Tibial artery (tissue), 4 donors: Measurements from ENCODE around the gene SNX24.
"Not testable (repeated sequence)": the region's sequence is repeated elsewhere in the genome, so short reads cannot be mapped to it uniquely, and the experiment has no call there.

ENCODE experiments used
- DNase-seq, 2 donors: peaks; one replicate each; pipeline ENCODE4 v3.0.0-alpha.2; 2019
- H3K27ac ChIP-seq, 2 donors: fragments of 200-600 bp; sonication (generic) in 1 of 2; 1 replicate in 1 of 2; 2 replicates in 1 of 2; pipeline ENCODE4 v1.5.1; 2018 to 2019; ENCODE audit warnings: mild to moderate bottlenecking in 1 of 2
- H3K27me3 ChIP-seq, 2 donors: fragments of 200-600 bp; sonication (generic) in 1 of 2; one replicate each; pipeline versions ENCODE4 v1.5.1 to v1.6.0; 2016 to 2019
- H3K36me3 ChIP-seq, 3 donors: fragments of 200-600 bp; sonication (generic) in 2 of 3; one replicate each; pipeline ENCODE4 v1.5.1; 2016 to 2019; ENCODE audit warnings: mild to moderate bottlenecking in 2 of 3
- H3K4me1 ChIP-seq, 4 donors: fragments of 200-600 bp; sonication (generic) in 2 of 4; 1 replicate in 3 of 4; 2 replicates in 1 of 4; pipeline ENCODE4 v1.5.1; 2016 to 2019
- H3K4me3 ChIP-seq, 2 donors: fragments of 200-600 bp; sonication (generic) in 1 of 2; 1 replicate in 1 of 2; 2 replicates in 1 of 2; pipeline ENCODE4 v1.5.1; 2018 to 2019; ENCODE audit warnings: mild to moderate bottlenecking in 2 of 2
- H3K9me3 ChIP-seq, 3 donors: fragments of 200-600 bp; sonication (generic) in 1 of 3; one replicate each; pipeline ENCODE4 v1.5.1; 2016 to 2019
- CTCF ChIP-seq, 2 experiments: fragments of 200-600 bp in 1 of 2; fragments of 450-650 bp in 1 of 2; IDR thresholded peaks; one replicate each; pipeline ENCODE4 v1.5.1; 2017 to 2019; ENCODE audit warnings: antibody characterized with exemption in 2 of 2, mild to moderate bottlenecking in 1 of 2, moderate library complexity in 1 of 2
- intact Hi-C: fragments of 100-400 bp; cut with DNase I; formaldehyde crosslinking; loops from one replicate; pipeline ENCODE4 v1.15.0; 2023; ENCODE audit warnings: low total_unique reads

Gene SNX24

GRCh38 chr5:122967625-122968024 lies 122.2 kb downstream of the SNX24 start:
- DNase-seq, result no peak
- Histone ChIP-seq H3K9me3 (no peaks in the 10 kb centered on the region), H3K36me3 (no peaks in the 10 kb centered on the region), H3K27me3 (no peaks in the 10 kb centered on the region), H3K4me1 (no peaks in the 10 kb centered on the region), H3K27ac (no peak overlapping the region), H3K4me3 (no peak overlapping the region)
- intact Hi-C loops, result no loop called here
- TF ChIP-seq CTCF (IDR thresholded peaks at IDR 0.05), result no peak

GRCh38 chr5:122968056-122968455 lies 122.6 kb downstream of the SNX24 start:
- H3K27ac ChIP-seq, H3K9me3 ChIP-seq, DNase-seq, H3K27me3 ChIP-seq, H3K4me3 ChIP-seq, H3K36me3 ChIP-seq, intact Hi-C loops, H3K4me1 ChIP-seq: not testable (repeated sequence)

DNA sequence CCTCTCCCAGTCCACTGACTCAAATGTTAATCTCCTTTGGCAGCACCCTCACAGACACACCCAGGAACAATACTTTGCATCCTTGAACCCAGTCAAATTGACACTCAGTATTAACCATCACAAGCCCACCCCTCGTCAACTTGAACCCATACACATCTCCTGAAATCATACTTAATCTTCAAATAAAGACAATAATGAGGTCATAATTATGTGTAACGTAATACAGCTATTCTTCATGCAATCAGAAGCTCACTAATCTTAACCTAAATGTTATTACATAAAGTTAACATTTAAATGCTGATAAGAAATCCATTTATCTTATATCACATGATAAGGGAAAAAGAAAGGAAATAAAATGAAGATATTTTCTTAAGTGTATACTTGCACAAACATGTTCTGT lies 125.9 kb downstream of the SNX24 start:
- TF ChIP-seq CTCF (IDR thresholded peaks at IDR 0.05), result no peak
- intact Hi-C loops, result no loop called here
- no peaks in the 10 kb centered on the region for H3K9me3 ChIP-seq

GRCh38 chr5:122972877-122973276 lies 127.5 kb downstream of the SNX24 start:
- DNase-seq, result no peak
- H3K36me3 ChIP-seq, result peaks cover 0 to 7% (median 0%) of the 10 kb centered on the region in 3 donors
- H3K27ac ChIP-seq, result no peak overlapping the region
- no peak overlapping the region for H3K4me3 ChIP-seq
- H3K27me3 ChIP-seq, result no peaks in the 10 kb centered on the region
- H3K9me3 ChIP-seq, result no peaks in the 10 kb centered on the region
- TF ChIP-seq CTCF (IDR thresholded peaks at IDR 0.05), result no peak
- no peaks in the 10 kb centered on the region for H3K4me1 ChIP-seq
- intact Hi-C loops, result no loop called here

More for the DNA sequence above, 125.9 kb downstream of the SNX24 start:
- no peaks in the 10 kb centered on the region for H3K27me3 ChIP-seq
- no peak for DNase-seq
- no peak overlapping the region for H3K4me3 ChIP-seq
- no peak overlapping the region for H3K27ac ChIP-seq
- H3K36me3 ChIP-seq, result peaks cover 0 to 7% (median 0%) of the 10 kb centered on the region in 3 donors
- no peaks in the 10 kb centered on the region for H3K4me1 ChIP-seq

GRCh38 chr5:122973759-122974158 lies 128.3 kb downstream of the SNX24 start:
- H3K4me1 ChIP-seq, H3K4me3 ChIP-seq, intact Hi-C loops, H3K27me3 ChIP-seq, DNase-seq, H3K9me3 ChIP-seq, H3K27ac ChIP-seq, H3K36me3 ChIP-seq: not testable (repeated sequence)

- H3K4me3 ChIP-seq, result not testable (repeated sequence)
Observed at GRCh38 chr5:122974251-122974650, 128.8 kb downstream of the SNX24 start.

DNA sequence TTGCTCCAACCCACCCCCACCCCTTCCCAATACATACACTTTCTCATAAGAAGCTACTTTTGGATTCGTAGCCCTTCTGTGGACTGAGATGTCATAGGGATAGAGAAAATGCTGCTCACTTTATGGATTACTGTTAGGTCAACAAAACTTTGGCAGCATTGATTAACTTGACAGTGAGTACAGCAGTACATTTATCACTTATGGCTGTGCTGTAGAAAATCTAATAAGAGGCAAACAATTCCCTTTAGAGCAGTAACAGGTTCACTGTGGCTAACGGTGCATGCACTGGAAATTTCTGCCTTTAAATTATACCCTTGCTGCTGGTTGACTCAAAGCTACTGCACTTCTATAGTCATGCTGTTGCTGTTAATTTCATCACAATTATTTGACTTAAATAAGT lies 131.9 kb downstream of the SNX24 start:
- intact Hi-C loops, result no loop called here
- Histone ChIP-seq H3K4me3 (no peak overlapping the region), H3K9me3 (no peaks in the 10 kb centered on the region), H3K36me3 (peaks cover 0 to 7% (median 0%) of the 10 kb centered on the region in 3 donors), H3K27me3 (no peaks in the 10 kb centered on the region), H3K27ac (no peak overlapping the region), H3K4me1 (no peaks in the 10 kb centered on the region)
- TF ChIP-seq CTCF (IDR thresholded peaks at IDR 0.05), result no peak
- no peak for DNase-seq

More at GRCh38 chr5:122974251-122974650, 128.8 kb downstream of the SNX24 start:
- DNase-seq, H3K4me1 ChIP-seq, H3K9me3 ChIP-seq, H3K27ac ChIP-seq, H3K27me3 ChIP-seq, H3K36me3 ChIP-seq, intact Hi-C loops: not testable (repeated sequence)
